ENCODE results near the gene RIPOR2. TPM values are rescaled to one million over a fixed set of nuclear protein-coding genes. Genes with fewer than 3 reads are reported as not detected.
A peak's percentile ranks its signal among the peaks of the same experiment; 100 is the strongest.

Gene RIPOR2
- total RNA-seq, 1 donor, result 5.2 TPM

DNA sequence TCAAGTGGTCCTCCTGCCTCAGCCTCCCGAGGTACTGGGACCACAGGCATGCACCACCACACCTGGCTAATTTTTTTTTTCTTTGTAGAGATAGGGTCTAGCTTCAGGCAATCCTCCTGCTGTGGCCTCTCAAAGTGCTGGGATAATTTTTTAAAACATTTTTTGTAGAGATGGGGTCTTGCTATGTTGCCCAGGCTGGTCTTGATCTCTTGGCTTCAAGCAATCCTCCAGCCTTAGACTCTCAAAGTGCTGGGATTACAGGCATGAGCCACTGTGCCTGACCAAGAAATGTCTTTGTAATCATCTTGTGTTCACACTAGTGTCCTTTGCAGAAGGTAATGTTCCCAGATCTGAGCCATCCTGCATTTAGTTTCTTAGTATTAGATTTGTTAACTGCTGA lies 61.6 kb downstream of the RIPOR2 start:
- DNase-seq (ENCODE audit: low read depth), result no peak
- TF ChIP-seq, protein P1, sequence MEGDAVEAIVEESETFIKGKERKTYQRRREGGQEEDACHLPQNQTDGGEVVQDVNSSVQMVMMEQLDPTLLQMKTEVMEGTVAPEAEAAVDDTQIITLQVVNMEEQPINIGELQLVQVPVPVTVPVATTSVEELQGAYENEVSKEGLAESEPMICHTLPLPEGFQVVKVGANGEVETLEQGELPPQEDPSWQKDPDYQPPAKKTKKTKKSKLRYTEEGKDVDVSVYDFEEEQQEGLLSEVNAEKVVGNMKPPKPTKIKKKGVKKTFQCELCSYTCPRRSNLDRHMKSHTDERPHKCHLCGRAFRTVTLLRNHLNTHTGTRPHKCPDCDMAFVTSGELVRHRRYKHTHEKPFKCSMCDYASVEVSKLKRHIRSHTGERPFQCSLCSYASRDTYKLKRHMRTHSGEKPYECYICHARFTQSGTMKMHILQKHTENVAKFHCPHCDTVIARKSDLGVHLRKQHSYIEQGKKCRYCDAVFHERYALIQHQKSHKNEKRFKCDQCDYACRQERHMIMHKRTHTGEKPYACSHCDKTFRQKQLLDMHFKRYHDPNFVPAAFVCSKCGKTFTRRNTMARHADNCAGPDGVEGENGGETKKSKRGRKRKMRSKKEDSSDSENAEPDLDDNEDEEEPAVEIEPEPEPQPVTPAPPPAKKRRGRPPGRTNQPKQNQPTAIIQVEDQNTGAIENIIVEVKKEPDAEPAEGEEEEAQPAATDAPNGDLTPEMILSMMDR (IDR thresholded peaks at IDR 0.05; ENCODE audit: insufficient read depth, low read depth, low read length), result no peak
- no peak overlapping the region for H3K4me3 ChIP-seq (ENCODE audit: low read depth, low read length)

- TF ChIP-seq, protein P1 (IDR thresholded peaks at IDR 0.05; ENCODE audit: insufficient read depth, low read depth, low read length), result no peak
- H3K4me3 ChIP-seq (ENCODE audit: low read depth, low read length), result no peak overlapping the region
- peak; percentile 71 for DNase-seq (ENCODE audit: low read depth)
These were observed 63.0 kb downstream of the RIPOR2 start for GRCh38 chr6:24872779-24873178.

- TF ChIP-seq, protein P1 (IDR thresholded peaks at IDR 0.05; ENCODE audit: insufficient read depth, low read depth, low read length), result no peak
- no peak for DNase-seq (ENCODE audit: low read depth)
- H3K4me3 ChIP-seq (ENCODE audit: low read depth, low read length), result no peak overlapping the region
These were observed 67.0 kb downstream of the RIPOR2 start for GRCh38 chr6:24868765-24869164.

- TF ChIP-seq, protein P1 (IDR thresholded peaks at IDR 0.05; ENCODE audit: insufficient read depth, low read depth, low read length), result no peak
- H3K4me3 ChIP-seq (ENCODE audit: low read depth, low read length), result no peak overlapping the region
- no peak for DNase-seq (ENCODE audit: low read depth)
These were observed 68.6 kb downstream of the RIPOR2 start for GRCh38 chr6:24867104-24867703.

GRCh38 chr6:24865161-24865560 lies 70.6 kb downstream of the RIPOR2 start:
- no peak for DNase-seq (ENCODE audit: low read depth)
- TF ChIP-seq, protein P1 (IDR thresholded peaks at IDR 0.05; ENCODE audit: insufficient read depth, low read depth, low read length), result no peak
- H3K4me3 ChIP-seq (ENCODE audit: low read depth, low read length), result no peak overlapping the region

DNA sequence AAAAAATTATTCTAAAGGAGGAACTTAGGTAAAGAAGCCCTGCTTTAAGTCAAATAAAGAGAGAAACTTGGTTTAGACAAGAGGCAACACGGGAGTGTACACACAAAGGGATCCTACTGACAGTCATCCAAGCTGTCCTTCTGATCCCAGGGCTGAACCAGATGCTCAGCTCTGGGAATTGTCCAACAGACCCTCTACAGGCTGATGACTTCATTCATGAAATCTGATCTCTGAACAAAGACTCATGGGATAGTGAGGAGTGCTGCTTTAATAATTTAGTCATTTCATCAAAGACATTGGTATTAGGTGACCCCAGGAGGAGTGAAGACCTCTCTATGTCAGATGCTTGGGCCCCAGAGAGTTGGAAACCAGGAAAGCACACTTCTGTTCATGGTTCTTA lies 71.4 kb downstream of the RIPOR2 start:
- TF ChIP-seq, protein P1 (IDR thresholded peaks at IDR 0.05; ENCODE audit: insufficient read depth, low read depth, low read length), result no peak
- DNase-seq (ENCODE audit: low read depth), result peak; percentile 34
- H3K4me3 ChIP-seq (ENCODE audit: low read depth, low read length), result no peak overlapping the region

DNA sequence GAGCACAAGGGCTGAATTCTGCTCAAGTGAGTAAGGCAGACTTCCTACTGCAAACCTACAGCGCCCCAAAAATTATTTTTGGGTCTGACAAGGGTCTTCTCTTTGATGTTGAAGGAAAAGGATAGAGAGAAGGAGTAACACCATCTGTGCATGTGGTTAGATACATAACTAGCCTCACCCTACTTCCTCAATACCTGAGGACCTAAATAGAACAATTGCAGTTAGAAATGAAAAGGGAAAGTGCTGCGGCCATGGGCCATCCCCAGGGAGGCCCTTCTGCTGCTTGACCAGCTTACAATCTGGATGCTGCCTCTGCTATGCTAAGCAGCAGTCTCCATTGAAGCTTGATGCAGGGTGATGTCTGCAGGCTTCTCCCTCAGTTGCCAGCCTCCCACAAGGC lies 73.8 kb downstream of the RIPOR2 start:
- TF ChIP-seq, protein P1 (IDR thresholded peaks at IDR 0.05; ENCODE audit: insufficient read depth, low read depth, low read length), result no peak
- DNase-seq (ENCODE audit: low read depth), result no peak

More for the DNA sequence above, 73.8 kb downstream of the RIPOR2 start:
- no peak overlapping the region for H3K4me3 ChIP-seq (ENCODE audit: low read depth, low read length)
